GM19239 (cell line): ENCODE data around the gene ABL1.

Source experiments
- DNase-seq: peaks from one replicate; pipeline ENCODE4 v3.0.0; 2011; ENCODE audit warnings: low spot score; ENCODE audit not compliant: insufficient read length
- FAIRE-seq: peaks from 2 replicates; lab custom pipeline; 2011; peaks lifted over from hg19 to GRCh38; lab: Jason Lieb, UNC

ABL1 gene

GRCh38 chr9:130869250-130869649 lies 34.2 kb downstream of the ABL1 start:
- DNase-seq (no peak), FAIRE-seq (no peak)

GRCh38 chr9:130870491-130871381 lies 35.7 kb downstream of the ABL1 start:
- DNase-seq, result peak; percentile 36
- FAIRE-seq, result peak; percentile 56

GRCh38 chr9:130871395-130872062 lies 36.5 kb downstream of the ABL1 start:
- no peak for FAIRE-seq
- DNase-seq, result no peak

- FAIRE-seq (no peak), DNase-seq (no peak)
These were observed 37.0 kb downstream of the ABL1 start for GRCh38 chr9:130872093-130872492.

- DNase-seq, result no peak
- FAIRE-seq, result no peak
These were observed 37.5 kb downstream of the ABL1 start for GRCh38 chr9:130872508-130872907.

GRCh38 chr9:130872912-130873503 lies 38.0 kb downstream of the ABL1 start:
- FAIRE-seq, result no peak
- no peak for DNase-seq

- DNase-seq, result no peak
- FAIRE-seq, result no peak
These were observed 38.9 kb downstream of the ABL1 start for GRCh38 chr9:130873966-130874365.

- FAIRE-seq (no peak), DNase-seq (no peak)
These were observed 39.7 kb downstream of the ABL1 start for GRCh38 chr9:130874783-130875182.

- FAIRE-seq (no peak), DNase-seq (no peak)
These were observed 42.2 kb downstream of the ABL1 start for GRCh38 chr9:130877300-130877699.

- DNase-seq (no peak), FAIRE-seq (no peak)
These were observed 43.2 kb downstream of the ABL1 start for GRCh38 chr9:130878295-130878694.

- no peak for FAIRE-seq
- no peak for DNase-seq
These were observed 44.9 kb downstream of the ABL1 start for GRCh38 chr9:130879863-130880411.

GRCh38 chr9:130880599-130881220 lies 45.7 kb downstream of the ABL1 start:
- FAIRE-seq (no peak), DNase-seq (no peak)

- DNase-seq (no peak), FAIRE-seq (no peak)
These were observed 46.5 kb downstream of the ABL1 start for GRCh38 chr9:130881516-130881915.

GRCh38 chr9:130882696-130883225 lies 47.7 kb downstream of the ABL1 start:
- FAIRE-seq (no peak), DNase-seq (no peak)

GRCh38 chr9:130883479-130883878 lies 48.4 kb downstream of the ABL1 start:
- FAIRE-seq (no peak), DNase-seq (no peak)

GRCh38 chr9:130884111-130884531 lies 49.1 kb downstream of the ABL1 start:
- FAIRE-seq (no peak), DNase-seq (no peak)

- no peak for FAIRE-seq
- no peak for DNase-seq
These were observed 49.8 kb downstream of the ABL1 start for GRCh38 chr9:130884542-130885483.

GRCh38 chr9:130885484-130886375 lies 50.7 kb downstream of the ABL1 start:
- no peak for DNase-seq
- FAIRE-seq, result no peak
